PC-3 (cell line): ENCODE measurements around the gene QRFPR. TPM values are rescaled to one million over a fixed set of nuclear protein-coding genes. Genes with fewer than 3 reads are reported as not detected.
"Not testable (repeated sequence)": the region's sequence is repeated elsewhere in the genome, so short reads cannot be mapped to it uniquely, and the experiment has no call there.

ENCODE experiments used
- ATAC-seq: fragments of 200-7000 bp; cut with Tn5 transposase; 2 replicates; pipeline ENCODE4 v1.9.1; 2020; ENCODE audit warnings: mild to moderate bottlenecking, moderate library complexity
- BruUV-seq: library from RNA; stranded (reverse); fragments of 400-500 nt; replicated peaks from 2 replicates; lab custom pipeline; 2021; lab: Mats Ljungman, UMichigan
- CTCF ChIA-PET: fragments of 300-600 bp; sonication (Branson Sonifier 250); formaldehyde crosslinking; loops from one replicate; lab custom pipeline; 2022; ENCODE audit warnings: antibody characterized with exemption; lab: Charles Lee
- POLR2A ChIA-PET: fragments of 300-600 bp; sonication (Branson Sonifier 250); formaldehyde crosslinking; loops from one replicate; lab custom pipeline; 2022; ENCODE audit warnings: antibody characterized with exemption; ENCODE audit not compliant: unreplicated experiment; lab: Charles Lee
- DNase-seq: peaks from one replicate; pipeline ENCODE4 v3.0.0-alpha.2; 2015
- H2AFZ ChIP-seq: fragments of 300-600 bp; sonication (generic); 2 replicates; pipeline ENCODE4 v1.6.0; 2016; ENCODE audit warnings: antibody characterized with exemption, low read length
- H3F3A ChIP-seq: fragments of 300-600 bp; sonication (generic); one replicate; pipeline ENCODE4 v1.6.0; 2017; ENCODE audit warnings: antibody characterized with exemption, low read length, control low read depth, mild to moderate bottlenecking; ENCODE audit not compliant: unreplicated experiment
- H3K27ac ChIP-seq: fragments of 300-600 bp; sonication (generic); 2 replicates; pipeline ENCODE4 v1.5.1; 2016; ENCODE audit warnings: mild to moderate bottlenecking, low read length
- H3K27me3 ChIP-seq: fragments of 300-600 bp; sonication (generic); 2 replicates; pipeline ENCODE4 v1.6.1; 2016; ENCODE audit warnings: low read length, mixed read lengths
- H3K36me3 ChIP-seq: fragments of 300-600 bp; sonication (generic); 2 replicates; pipeline ENCODE4 v1.6.1; 2016; ENCODE audit warnings: low read depth, mixed run types, low read length, mixed read lengths
- H3K4me1 ChIP-seq: fragments of 300-600 bp; sonication (generic); 2 replicates; pipeline ENCODE4 v1.5.1; 2016; ENCODE audit warnings: low read length; ENCODE audit not compliant: insufficient read depth
- H3K4me2 ChIP-seq: fragments of 300-600 bp; sonication (generic); 2 replicates; pipeline ENCODE4 v1.6.0; 2016; ENCODE audit warnings: low read length
- H3K4me3 ChIP-seq: fragments of 300-600 bp; sonication (generic); 2 replicates; pipeline ENCODE4 v1.5.1; 2016; ENCODE audit warnings: mild to moderate bottlenecking, low read length, mixed read lengths
- H3K79me2 ChIP-seq: fragments of 300-600 bp; sonication (generic); 2 replicates; pipeline ENCODE4 v1.6.1; 2017; ENCODE audit warnings: low read length, mixed read lengths
- H3K9ac ChIP-seq: fragments of 300-600 bp; sonication (generic); 2 replicates; pipeline ENCODE4 v1.6.0; 2016; ENCODE audit warnings: mild to moderate bottlenecking, low read length
- H3K9me2 ChIP-seq: fragments of 300-600 bp; sonication (generic); replicated peaks from 2 replicates; pipeline ENCODE4 v1.6.1; 2016; ENCODE audit warnings: mixed run types, low read length, mixed read lengths
- H3K9me3 ChIP-seq: fragments of 300-600 bp; sonication (generic); 2 replicates; pipeline ENCODE4 v1.6.1; 2016; ENCODE audit warnings: low read length, mixed read lengths
- H4K20me1 ChIP-seq: fragments of 300-600 bp; sonication (generic); 2 replicates; pipeline ENCODE4 v1.6.1; 2016; ENCODE audit warnings: low read length, mixed read lengths
- EZH2 ChIP-seq: fragments of 300-600 bp; sonication (generic); IDR thresholded peaks from one replicate; pipeline ENCODE4 v1.6.1; 2017; ENCODE audit warnings: antibody characterized with exemption, mild to moderate bottlenecking, low read length; ENCODE audit not compliant: unreplicated experiment
- EZH2phosphoT487 ChIP-seq: fragments of 300-600 bp; sonication (generic); IDR thresholded peaks from 2 replicates; pipeline ENCODE4 v1.6.1; 2018; ENCODE audit warnings: mild to moderate bottlenecking, antibody characterized with exemption, low read length, borderline replicate concordance
- intact Hi-C: fragments of 100-400 bp; cut with micrococcal nuclease; formaldehyde crosslinking; loops from 2 replicates; pipeline ENCODE4 v1.9.0; 2023
- total RNA-seq: library from RNA; depleted of rRNA; stranded (reverse); fragments of >200 nt; gene quantifications from 2 replicates; pipeline ENCODE4 v1.2.3, GENCODE V29; 2014
- TF ChIP-seq, protein P1 (sequence below): fragments of 300-600 bp; sonication (generic); conservative IDR thresholded peaks from 2 replicates; pipeline ENCODE4 v1.5.1; 2017; ENCODE audit warnings: antibody characterized with exemption, low read depth, mild to moderate bottlenecking, low read length

QRFPR gene
- total RNA-seq, 1 experiment from 2014 or later = not detected

DNA sequence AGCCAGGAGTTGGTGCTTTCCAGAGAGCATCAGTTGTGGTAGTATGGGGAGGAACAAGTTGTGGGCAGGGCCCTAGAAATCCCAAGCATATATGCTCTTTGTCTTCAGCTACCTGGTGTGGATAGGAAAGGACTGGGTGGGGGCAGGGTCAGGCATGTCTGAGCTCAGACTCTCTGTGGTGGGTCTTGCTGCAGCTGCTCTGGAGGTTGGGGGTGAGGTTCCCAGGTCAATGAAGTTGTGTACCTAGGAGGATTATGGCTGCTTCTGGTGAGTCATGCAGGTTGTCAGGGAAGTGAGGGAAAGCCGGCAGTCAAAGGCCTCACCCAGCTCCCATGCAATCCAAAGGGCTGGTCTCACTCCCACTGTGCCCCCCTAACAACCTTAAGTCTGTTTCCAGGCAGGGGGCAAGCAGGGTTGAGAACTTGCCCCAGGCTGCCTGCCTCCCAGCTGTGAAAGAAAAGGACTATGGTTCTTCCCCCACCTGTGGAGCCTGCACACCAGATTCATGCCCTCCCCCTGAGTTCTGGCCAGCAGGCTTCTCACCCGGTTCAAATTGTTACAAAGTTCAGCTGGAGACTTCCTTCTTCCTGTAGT is 30.4 kb upstream of the QRFPR start:
- no peak overlapping the region for H3K9ac ChIP-seq
- TF ChIP-seq EZH2phosphoT487 = no peak
- no peak for TF ChIP-seq EZH2
- TF ChIP-seq, protein P1, sequence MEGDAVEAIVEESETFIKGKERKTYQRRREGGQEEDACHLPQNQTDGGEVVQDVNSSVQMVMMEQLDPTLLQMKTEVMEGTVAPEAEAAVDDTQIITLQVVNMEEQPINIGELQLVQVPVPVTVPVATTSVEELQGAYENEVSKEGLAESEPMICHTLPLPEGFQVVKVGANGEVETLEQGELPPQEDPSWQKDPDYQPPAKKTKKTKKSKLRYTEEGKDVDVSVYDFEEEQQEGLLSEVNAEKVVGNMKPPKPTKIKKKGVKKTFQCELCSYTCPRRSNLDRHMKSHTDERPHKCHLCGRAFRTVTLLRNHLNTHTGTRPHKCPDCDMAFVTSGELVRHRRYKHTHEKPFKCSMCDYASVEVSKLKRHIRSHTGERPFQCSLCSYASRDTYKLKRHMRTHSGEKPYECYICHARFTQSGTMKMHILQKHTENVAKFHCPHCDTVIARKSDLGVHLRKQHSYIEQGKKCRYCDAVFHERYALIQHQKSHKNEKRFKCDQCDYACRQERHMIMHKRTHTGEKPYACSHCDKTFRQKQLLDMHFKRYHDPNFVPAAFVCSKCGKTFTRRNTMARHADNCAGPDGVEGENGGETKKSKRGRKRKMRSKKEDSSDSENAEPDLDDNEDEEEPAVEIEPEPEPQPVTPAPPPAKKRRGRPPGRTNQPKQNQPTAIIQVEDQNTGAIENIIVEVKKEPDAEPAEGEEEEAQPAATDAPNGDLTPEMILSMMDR = no peak
- intact Hi-C loops = no loop called here
- no peaks in the 10 kb centered on the region for H3K4me1 ChIP-seq
- no peaks in the 10 kb centered on the region for H3K79me2 ChIP-seq
- ChIA-PET CTCF (no interaction called here), POLR2A (interaction anchor here (0.6 kb wide), 1 partner anchor 143 kb away, joined by 3 read pairs; no protein-coding TSS in a partner anchor)
- no TSS peak for BruUV-seq
- H3K27me3 ChIP-seq = no peaks in the 10 kb centered on the region
- H3K36me3 ChIP-seq = no peaks in the 10 kb centered on the region
- ATAC-seq (no peak), DNase-seq (no peak)
- H3K9me2 ChIP-seq = no peaks in the 10 kb centered on the region
- H3F3A ChIP-seq = no peaks in the 10 kb centered on the region
- no peaks in the 10 kb centered on the region for H3K9me3 ChIP-seq
- H3K4me3 ChIP-seq = no peak overlapping the region
- no peak overlapping the region for H3K27ac ChIP-seq
- no peak overlapping the region for H2AFZ ChIP-seq
- no peak overlapping the region for H3K4me2 ChIP-seq
- no peaks in the 10 kb centered on the region for H4K20me1 ChIP-seq

DNA sequence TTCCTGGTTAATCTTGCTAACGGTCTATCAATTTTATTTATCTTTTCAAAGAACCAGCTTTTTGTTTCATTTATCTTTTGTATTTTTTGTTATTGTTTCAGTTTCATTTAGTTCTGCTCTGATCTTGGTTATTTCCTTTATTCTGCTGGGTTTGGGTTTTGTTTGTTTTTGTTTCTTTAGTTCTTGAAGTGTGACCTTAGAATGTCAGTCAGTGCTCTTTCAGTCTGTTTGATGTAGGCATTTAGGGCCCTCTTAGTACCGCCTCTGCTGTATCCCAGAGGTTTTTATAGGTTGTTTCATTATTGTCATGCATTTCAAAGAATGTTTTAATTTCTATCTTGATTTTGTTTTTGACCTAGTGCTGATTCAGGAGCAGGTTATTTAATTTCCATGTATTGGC is 27.7 kb upstream of the QRFPR start:
- H3K9ac ChIP-seq, intact Hi-C loops, BruUV-seq, CTCF ChIA-PET, H2AFZ ChIP-seq, H3K9me2 ChIP-seq, ATAC-seq, H3K27me3 ChIP-seq, H3K9me3 ChIP-seq, H3F3A ChIP-seq, H3K27ac ChIP-seq, H3K4me3 ChIP-seq, H4K20me1 ChIP-seq, H3K4me1 ChIP-seq, POLR2A ChIA-PET, H3K36me3 ChIP-seq, H3K79me2 ChIP-seq, H3K4me2 ChIP-seq, DNase-seq: not testable (repeated sequence)

DNA sequence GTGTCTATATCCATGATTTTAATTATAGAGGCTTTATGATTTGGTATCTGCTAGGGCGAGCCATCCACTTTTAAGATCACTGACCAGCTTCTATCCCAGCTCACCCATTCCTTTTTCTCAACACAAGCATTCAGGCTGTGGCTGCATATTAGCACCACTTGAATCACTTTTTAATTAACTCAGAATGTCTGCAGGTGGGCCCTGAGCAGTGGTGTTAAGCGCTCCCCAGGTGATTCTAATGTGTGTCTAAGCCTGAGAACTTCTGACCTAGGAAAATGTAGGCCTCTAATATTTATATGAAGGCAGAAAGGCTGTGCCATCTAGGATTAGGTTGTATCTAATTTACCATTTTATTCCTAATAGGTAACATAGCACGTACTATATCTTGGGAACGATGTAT is 19.8 kb upstream of the QRFPR start:
- Histone ChIP-seq H3K27ac (no peak overlapping the region), H3K4me3 (no peak overlapping the region), H4K20me1 (no peaks in the 10 kb centered on the region), H3K79me2 (no peaks in the 10 kb centered on the region), H3K9ac (no peak overlapping the region), H3K4me1 (no peaks in the 10 kb centered on the region), H3K9me2 (no peaks in the 10 kb centered on the region), H3F3A (no peaks in the 10 kb centered on the region), H3K36me3 (no peaks in the 10 kb centered on the region), H3K27me3 (no peaks in the 10 kb centered on the region), H3K4me2 (no peak overlapping the region), H3K9me3 (no peaks in the 10 kb centered on the region), H2AFZ (no peak overlapping the region)
- DNase-seq (no peak), ATAC-seq (no peak)
- POLR2A ChIA-PET = no interaction called here
- intact Hi-C loops = no loop called here
- CTCF ChIA-PET = no interaction called here
- no TSS peak for BruUV-seq
- TF ChIP-seq, protein P1 = no peak
- no peak for TF ChIP-seq EZH2
- TF ChIP-seq EZH2phosphoT487 = no peak
